Measurements from ENCODE around the gene LAYN.

LAYN gene

GRCh38 chr11:111540114-111540936 lies at the start of gene LAYN:
LAYN (plus strand) TSS chr11:111540720; CDS start chr11:111540844, 124 bp downstream.
- no peak for DNase-seq

- DNase-seq: no peak
Observed at GRCh38 chr11:111494040-111494439, 46.5 kb upstream of the LAYN start.

- no peak for DNase-seq
Observed at GRCh38 chr11:111499483-111499882, 41.0 kb upstream of the LAYN start.

- no peak for DNase-seq
Observed at GRCh38 chr11:111500481-111500880, 40.0 kb upstream of the LAYN start.

GRCh38 chr11:111502611-111503010 lies 37.9 kb upstream of the LAYN start:
- no peak for DNase-seq

GRCh38 chr11:111510311-111510710 lies 30.2 kb upstream of the LAYN start:
- no peak for DNase-seq

- no peak for DNase-seq
Observed at GRCh38 chr11:111512296-111513239, 28.0 kb upstream of the LAYN start, which contains the start of gene BTG4. BTG4 (minus strand) TSS chr11:111512386; CDS start chr11:111498776, 13,610 bp downstream.

GRCh38 chr11:111513240-111513605 lies 27.3 kb upstream of the LAYN start:
- DNase-seq: no peak

- no peak for DNase-seq
Observed at GRCh38 chr11:111514216-111515031, 26.1 kb upstream of the LAYN start, which contains the start of gene HOATZ. HOATZ (plus strand) TSS chr11:111514778; CDS start chr11:111514785, 7 bp downstream.

GRCh38 chr11:111515591-111515990 lies 24.9 kb upstream of the LAYN start:
- DNase-seq: no peak

GRCh38 chr11:111518668-111519067 lies 21.9 kb upstream of the LAYN start:
- DNase-seq: no peak

- DNase-seq: no peak
Observed at GRCh38 chr11:111520560-111520959, 20.0 kb upstream of the LAYN start.

GRCh38 chr11:111521135-111521534 lies 19.4 kb upstream of the LAYN start:
- DNase-seq: no peak

GRCh38 chr11:111522426-111522825 lies 18.1 kb upstream of the LAYN start:
- no peak for DNase-seq

GRCh38 chr11:111523343-111523742 lies 17.2 kb upstream of the LAYN start:
- DNase-seq: no peak

- no peak for DNase-seq
Observed at GRCh38 chr11:111524056-111524455, 16.5 kb upstream of the LAYN start.

- no peak for DNase-seq
Observed at GRCh38 chr11:111525456-111525855, 15.1 kb upstream of the LAYN start.

GRCh38 chr11:111526501-111526900 lies 14.0 kb upstream of the LAYN start:
- no peak for DNase-seq

- DNase-seq: no peak
Observed at GRCh38 chr11:111527279-111527678, 13.2 kb upstream of the LAYN start.

GRCh38 chr11:111528557-111528956 lies 12.0 kb upstream of the LAYN start:
- no peak for DNase-seq

- DNase-seq: no peak
Observed at GRCh38 chr11:111530091-111530490, 10.4 kb upstream of the LAYN start.

- DNase-seq: no peak
Observed at GRCh38 chr11:111531136-111531535, 9.4 kb upstream of the LAYN start.

Data from NCI-H2029 treated with DMSO at 0.1 percent for 48 hours (cell line).